Measurements from ENCODE around the gene G6PC2.
A peak's percentile ranks its signal among the peaks of the same experiment; 100 is the strongest.
"Not testable (repeated sequence)": the region's sequence is repeated elsewhere in the genome, so short reads cannot be mapped to it uniquely, and the experiment has no call there.

G6PC2 gene

DNA sequence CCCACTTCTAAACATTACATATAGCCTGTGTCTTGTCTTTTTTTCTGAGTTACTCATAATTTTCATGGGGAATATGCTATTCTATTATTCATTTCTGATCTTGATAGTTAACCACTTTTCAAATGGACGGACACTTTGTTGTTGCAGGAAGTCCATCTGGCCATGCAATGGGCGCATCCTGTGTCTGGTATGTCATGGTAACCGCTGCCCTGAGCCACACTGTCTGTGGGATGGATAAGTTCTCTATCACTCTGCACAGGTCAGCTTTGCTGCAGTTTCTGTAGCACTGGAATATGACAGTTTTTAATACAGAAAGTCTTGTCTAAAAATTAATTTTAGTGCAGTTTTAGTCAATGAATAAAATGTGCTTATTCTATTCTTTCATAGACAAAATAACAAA is 3.3 kb downstream of the G6PC2 start:
- DNase-seq (ENCODE audit: low read depth) = no peak

DNA sequence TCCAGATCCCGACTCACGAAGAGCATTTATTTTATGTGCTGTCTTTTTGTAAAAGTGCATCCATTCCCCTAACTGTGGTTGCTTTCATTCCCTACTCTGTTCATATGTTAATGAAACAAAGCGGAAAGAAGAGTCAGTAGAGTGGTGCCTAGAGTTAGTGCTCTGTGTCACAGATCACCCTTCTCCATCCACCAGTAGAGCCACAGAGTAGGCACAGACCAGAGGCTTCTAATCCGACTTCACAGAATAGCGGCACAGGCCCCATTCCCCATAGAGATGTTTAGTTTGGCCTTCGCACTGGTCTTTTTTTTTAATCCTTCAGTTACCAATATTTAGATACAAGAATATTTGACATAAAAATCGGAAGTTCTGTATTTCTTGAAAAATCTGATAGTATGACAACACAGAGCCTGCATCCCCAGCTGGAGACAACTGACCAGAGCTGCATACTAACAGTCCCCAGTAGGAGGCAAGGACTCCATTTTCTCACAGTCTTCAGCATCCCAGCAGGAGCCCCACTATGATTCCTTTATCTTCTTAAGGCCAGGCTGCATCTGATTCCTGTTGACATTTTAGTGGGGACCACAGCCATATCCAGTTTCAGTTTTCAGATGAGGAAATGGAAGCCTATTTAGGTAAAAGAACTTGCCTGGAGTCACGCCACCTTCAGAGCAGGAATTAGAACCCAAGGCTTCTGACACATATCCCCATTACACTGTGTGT is 7.0 kb downstream of the G6PC2 start:
- no peak for DNase-seq (ENCODE audit: low read depth)

DNA sequence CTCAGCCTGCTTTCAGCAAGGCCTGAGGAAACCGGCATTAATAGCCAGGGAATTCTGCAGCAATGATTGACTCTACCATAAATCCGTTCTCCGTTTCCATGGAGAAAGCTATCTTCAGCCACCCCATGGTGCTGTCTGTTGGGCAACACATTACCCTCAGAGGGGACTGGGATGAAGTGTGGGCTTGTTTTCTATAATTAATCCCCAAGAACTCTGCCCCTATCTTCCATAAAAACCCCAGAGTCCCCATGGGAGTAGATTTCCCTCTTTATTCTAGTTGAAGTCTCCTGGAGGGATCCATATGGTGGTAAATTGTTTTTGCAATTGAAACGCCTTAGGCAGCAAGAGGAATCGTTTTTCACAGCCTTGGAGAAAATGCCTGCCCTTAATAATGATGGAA is 9.2 kb downstream of the G6PC2 start:
- no peak for DNase-seq (ENCODE audit: low read depth)

DNA sequence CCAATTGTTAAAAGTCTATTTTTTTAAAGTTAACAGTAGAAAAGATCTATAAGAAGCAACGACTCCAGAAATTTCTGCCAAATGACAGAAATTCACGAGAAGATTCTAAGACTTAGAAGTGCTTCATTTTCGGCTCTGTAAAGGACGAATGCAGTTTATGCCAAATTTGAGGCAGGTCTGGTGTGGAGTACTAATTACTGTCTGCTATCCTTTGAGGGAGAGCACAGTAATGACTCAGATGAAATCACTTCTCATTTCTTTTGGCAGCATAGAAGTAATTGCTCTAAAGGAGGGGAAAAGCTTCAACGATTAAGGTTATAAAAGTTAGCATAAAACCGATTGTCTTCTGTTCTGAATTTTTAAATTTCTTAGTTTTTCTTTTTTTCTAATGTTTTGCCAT is 11.4 kb downstream of the G6PC2 start:
- DNase-seq (ENCODE audit: low read depth) = no peak

DNA sequence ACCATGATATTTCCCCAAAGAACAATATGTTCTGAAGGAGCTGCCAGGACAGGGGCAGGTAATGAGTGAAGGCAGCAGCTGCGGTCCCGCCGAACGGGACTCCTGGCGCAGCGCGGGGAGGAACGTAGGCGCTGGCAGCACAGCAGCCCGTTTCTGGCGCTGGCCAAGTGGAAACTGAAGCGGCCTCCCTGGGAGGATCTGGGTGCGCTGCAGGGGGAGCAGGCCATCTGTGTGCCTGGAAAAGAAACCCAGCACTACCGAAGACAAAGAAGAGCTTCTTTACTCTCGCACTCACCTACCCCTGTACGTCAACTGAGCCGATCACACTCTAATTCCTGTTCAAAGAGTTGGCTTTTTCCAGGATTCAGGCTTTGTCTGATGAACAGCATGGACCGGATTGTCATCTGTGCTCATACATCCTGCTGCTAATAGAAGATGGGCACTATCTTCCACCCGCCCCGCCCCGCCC is 11.8 kb downstream of the G6PC2 start:
- DNase-seq (ENCODE audit: low read depth) = no peak

DNA sequence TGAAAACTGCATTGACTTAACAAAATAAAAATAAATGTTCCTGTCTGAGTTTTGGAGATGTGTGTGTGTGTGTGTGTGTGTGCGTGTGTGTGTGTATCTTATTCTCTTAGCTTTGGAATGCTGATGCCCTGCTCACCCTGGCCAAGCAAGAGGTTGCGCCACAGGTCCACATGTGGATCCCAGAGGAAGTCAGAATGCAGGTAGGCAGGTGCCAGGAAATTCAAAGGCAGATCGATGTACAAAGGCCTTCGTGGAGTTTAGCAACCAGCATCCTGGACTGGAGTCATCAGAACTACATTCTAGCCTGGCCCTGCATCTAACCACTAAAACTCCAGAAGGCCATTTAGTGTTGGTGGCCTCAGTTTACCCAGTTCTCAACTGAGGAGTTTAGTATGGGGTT is 12.4 kb downstream of the G6PC2 start:
- DNase-seq (ENCODE audit: low read depth) = no peak

DNA sequence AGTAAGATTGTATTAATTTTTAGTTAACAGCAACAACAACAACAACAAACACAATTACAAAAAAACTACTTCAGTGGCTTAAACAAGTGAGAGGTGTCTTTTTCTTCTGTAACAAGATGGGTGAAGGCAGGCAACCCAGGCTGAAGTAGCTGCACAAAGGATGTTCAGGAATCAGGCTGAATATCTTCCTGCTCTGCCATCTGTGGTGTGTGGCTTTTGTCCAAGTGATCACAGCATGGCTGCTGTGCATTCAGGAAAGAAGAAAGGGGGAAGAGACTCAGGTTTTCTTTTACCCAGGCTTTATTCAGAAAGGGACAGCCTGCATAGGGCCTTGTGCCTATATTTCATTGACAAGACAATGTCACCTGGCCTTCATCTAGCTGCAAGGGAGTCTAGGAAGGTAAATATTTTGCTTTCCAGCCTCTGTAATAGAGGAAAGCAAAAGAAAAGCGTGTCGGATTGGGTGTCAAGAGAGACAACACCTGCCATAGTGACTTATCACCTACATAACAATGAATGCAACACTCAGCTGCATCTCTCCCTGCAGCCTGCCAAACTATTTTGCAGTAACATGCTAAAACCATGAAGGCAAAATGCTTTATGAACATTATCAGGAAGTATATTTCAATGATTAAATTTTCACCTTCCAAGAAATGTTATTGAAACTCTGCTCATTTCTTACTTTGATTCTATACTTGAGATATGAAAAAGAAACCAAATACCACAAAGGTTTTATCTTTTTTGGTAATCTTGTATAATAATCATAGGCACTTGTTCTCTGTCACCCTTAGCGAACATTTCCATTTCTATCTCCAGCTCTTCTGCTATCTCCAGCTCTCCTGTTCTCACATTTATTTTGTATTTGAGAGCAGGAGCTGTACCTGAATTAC is 14.6 kb downstream of the G6PC2 start:
- no peak for DNase-seq (ENCODE audit: low read depth)

DNA sequence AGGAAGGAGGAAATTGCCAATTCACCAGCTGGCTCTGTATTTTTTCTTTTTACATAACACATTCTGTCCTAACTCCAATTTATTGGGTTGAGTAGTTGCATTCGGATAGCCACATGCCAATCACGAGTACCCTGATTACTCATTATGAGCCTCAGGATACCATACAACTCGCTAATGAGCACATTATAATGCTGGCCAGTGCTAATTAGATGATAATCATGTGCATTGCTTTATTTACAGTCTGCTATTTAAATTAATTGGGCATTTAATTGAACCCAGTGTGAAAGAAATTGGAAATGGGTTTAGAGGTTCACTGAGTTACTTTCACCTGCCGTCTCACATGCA is 15.2 kb downstream of the G6PC2 start:
- no peak for DNase-seq (ENCODE audit: low read depth)

DNA sequence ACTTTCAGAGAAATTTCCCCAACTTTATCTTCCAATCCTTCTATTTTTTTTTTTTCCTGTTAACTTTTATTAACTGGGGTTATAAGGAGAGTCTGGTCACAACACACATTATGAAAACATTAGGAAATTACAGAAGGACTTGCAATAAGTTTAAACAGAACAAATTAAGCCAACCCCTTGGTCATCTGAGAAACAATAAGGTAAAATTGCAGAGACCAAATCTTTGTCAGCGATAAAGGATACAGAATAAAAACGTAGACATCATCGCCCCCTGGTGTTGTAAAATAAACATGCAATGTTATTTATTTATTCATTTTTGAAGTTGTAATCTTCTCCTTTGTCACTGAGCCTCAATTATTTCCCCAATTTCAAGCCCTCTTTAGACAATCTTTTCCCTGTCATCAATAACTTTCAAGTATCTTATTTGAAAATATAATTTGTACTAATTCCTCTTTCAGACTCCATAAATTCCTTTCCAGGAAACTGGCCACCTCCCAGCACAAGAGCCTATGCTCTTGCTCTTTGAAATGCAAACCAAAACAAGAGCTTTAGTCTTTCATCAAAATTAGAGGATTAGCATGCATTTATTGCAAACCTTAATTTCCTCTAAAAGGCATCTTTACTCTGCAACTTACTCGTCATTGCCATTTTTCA is 19.5 kb downstream of the G6PC2 start:
- DNase-seq (ENCODE audit: low read depth) = peak; percentile 23

DNA sequence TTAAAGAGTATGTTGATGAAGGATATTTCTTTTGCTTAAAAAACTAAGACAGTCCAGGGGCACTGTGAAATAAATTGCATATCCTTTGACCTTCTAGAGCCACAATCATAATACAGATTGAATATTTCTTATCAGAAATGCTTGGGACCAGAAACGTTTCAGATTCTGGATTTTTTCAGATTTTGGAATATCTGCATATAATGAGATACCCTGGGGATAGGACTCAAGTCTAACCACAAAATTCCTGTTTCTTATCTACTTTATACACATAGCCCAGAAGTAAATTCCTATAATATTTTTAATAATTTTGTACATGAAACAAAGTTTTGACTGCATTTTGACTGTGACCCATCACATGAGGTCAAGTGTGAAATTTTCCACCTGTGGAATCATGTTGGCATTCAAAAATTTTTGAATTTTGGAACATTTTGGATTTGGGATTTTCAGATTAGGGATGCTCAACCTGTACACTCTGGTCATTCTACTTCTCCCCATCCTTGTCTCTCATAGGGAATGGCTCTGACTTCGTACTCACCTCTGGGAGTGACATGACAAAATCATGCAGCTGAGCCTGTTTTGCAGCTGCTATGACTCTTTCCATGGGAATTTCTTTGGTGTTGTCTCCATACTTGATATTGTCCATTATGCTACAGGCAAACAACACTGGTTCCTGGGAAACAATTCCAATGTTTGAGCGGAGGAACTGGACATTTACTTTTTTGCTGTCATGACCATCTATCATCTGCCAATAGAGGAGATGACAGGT is 25.7 kb downstream of the G6PC2 start:
- DNase-seq (ENCODE audit: low read depth) = no peak

DNA sequence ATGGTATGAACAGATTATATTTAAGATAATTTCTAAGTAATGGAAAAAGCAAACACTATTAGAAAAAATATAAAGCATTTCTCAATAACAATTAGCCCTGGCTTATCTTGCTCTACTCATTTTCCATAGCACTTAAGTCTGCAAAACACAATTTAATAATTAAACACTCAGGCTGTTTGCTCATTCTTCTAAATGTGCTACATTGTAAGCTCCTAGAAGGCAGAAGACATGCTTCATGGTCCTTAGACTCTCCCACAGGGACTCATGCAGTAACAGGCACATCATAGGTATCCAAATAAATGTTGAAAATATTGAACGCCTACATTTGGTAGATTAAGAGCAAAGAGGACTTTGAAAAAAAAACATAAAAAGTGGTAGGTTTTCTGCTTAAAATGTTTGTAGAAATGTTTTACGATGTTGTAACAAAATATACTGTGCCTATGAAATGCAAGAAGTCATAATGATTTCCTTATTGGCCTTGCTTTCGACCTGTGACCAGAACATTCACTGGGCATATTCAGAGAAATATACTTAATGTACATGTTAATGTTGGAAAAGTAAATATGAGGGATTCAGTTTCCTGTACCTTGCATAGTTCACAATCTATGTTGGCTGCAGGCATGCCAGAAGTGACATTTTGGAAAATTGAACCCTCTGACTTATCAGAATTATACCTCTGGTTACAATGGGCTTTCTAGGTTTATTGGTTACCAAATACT is 27.2 kb downstream of the G6PC2 start:
- DNase-seq (ENCODE audit: low read depth) = no peak

DNA sequence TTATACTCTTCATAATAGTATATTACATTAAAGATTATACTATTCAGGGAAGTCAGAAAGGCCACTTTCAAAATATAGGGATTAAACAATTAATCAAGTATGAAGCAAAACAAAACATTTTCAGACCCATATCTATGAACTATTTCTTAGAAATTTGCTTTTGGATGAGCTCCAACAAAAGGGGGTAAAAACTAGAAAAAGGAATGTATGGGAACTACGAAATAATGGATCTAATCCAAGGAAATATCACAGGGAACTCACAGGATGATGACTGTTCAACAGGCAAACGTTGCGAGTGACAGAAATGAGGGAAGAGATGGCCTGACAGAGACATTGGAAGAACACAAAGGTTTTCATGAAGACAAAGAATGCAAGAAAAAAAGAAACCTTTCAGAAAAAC is 27.9 kb downstream of the G6PC2 start:
- DNase-seq (ENCODE audit: low read depth) = peak; percentile 10

DNA sequence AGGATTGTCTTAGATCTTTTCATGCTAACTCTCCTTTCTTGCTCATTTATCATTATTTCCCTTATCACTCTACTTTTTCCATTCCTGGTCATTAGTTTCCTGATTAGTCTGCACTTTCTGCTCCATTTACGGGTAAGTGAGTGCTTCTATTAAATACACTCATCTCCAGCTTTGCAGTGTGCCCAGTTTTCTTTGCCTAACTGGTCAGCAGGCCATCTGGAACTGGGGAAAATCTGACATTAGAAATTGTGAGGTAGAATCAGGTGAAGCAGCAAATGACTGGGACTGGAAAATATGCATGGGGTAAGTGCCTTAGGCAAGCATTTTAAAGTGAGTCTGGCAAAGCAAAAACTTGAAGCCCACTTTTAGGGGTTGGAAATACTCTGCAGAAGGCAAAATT is 29.2 kb downstream of the G6PC2 start:
- no peak for DNase-seq (ENCODE audit: low read depth)

DNA sequence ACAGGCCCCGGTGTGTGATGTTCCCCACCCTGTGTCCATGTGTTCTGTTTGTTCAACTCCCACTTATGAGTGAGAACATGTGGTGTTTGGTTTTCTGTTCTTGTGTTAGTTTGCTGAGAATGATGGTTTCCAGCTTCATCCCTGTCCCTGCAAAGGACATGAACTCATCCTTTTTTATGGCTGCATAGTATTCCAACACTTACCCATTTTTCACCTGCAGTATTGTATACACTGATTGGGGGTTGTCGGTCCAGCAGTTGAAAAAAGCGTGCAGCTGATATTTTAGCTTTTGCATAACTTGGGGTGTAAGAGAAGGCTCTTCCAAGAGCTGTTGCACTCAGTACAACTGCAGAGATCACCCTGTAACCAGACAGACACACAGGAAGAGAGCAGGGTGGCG is 31.1 kb downstream of the G6PC2 start:
- not testable (repeated sequence) for DNase-seq (ENCODE audit: low read depth)

DNA sequence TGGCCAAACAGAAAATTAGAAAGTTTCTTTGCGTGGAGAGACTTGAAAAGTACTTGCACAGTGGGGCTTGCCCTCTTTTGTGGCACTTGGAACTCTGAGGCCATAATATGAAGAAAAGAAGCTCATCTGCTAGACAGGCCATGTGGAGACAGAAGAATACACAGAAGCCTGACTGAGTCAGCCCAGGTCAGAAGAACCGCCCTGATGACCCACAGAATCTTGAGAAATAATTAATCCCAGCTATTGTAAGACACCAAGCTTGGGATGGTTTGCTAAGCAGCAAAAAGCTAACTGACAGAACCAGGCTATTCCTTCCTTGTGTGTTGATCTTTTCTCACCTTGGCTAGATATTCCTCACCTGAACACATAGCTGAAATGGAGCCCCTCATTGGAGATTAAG is 33.7 kb downstream of the G6PC2 start:
- peak; percentile 70 for DNase-seq (ENCODE audit: low read depth)

DNA sequence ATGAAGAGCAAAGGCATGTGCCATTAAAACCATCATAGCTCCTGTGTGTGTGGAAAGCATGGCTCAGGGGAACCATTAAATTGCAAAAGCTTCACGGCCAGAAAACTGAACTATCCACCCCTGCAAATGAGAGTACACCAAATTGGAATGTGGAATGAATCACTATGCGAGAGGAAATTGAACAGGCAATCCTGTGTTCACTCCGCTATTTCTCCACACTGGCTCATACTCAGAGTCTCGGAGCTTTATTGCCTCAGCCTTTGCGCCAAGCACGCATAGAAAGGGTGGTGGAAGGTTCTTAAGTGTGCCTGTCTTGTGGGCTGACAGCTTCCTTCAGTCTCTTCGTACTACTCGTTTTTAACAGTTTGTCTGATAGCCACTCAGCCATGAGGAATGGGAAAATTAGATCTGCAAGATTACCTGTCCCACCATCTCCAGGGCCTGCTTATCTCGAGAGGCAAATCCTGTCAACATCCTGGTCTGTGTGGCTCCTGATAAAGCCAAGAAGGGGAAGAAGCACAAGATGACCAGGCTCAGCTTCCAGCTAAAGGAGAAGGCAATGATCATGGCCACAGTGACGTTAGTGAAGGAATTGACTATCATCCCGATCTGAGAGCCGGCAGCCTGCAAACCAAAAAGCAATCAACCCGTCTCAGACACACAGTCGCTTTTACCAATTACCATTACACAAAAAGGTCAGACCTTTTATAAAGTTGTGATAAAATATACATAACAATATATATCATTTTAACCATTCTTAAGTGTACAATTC is 34.9 kb downstream of the G6PC2 start:
- peak; percentile 87 for DNase-seq (ENCODE audit: low read depth)

DNA sequence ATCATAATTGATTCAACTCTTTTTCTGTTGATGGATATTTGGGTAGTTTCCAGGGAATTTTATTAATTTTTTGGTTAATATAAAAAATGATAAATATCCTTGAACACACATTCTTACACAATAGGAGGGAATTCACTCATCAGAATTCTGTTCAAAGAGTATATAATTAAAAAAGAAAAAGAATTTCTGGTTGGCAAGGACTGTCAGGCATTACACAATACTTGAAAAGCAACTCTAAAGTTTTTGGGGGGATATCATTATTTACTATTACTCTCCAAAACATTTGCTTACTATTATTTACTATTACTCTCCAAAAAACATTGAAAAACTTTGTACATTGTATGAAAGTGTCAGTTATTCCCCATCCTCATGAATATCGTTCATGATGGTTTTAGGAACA is 38.0 kb downstream of the G6PC2 start:
- no peak for DNase-seq (ENCODE audit: low read depth)

DNA sequence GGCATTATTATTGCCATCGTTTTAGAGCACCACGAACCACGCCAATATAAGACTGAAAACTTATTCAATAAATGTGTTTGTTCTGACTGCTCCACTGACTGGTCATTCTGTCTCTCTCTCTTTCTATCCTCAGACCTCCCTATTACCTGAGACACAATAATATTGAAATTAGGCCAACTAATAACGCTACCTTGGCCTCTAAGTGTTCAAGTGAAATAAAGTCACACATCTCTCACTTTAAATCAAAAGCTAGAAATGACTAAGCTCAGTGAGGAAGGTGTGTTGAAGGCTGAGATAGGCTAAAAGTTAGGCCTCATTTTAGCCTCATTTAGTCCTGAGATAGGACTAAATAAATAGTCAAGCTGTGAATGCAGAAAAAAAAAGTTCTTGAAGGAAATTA is 38.8 kb downstream of the G6PC2 start:
- DNase-seq (ENCODE audit: low read depth) = no peak

DNA sequence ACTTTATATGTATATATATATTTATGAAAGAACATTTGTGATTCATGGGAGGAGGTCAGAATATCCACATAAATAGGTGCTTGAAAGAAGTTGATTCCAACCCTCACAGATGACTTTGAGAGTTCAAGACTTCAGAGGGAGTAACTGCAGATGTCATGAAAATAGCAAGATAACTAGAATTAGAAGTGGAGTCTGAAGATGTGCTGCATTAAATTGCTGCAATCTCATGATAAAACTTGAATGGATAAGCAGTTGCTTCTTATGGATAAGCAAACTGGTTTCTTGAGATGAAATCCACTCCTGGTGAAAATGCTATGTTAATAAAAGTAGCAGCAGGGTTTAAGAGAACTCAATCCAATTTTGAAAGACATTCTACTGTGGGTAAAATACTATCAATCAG is 40.2 kb downstream of the G6PC2 start:
- no peak for DNase-seq (ENCODE audit: low read depth)

DNA sequence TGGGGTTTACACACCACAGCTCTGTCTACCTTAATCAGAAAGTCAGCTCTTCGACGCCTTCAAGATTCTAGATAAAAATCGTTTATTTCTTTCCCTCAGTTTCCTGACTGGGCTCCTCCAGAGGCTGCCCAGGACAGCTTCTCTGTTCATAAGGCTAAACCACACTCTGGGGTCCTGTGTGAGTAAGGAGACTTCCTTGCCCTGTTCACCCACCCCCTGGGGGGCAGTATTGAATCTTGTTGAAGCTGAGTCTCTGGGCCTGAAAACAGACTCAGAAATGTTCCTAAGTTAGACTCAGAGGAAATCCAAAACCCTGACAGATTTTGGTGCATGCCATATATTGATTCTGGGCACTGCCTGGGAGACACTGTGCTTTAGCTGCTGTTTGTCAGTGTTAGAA is 43.0 kb downstream of the G6PC2 start:
- no peak for DNase-seq (ENCODE audit: low read depth)

DNA sequence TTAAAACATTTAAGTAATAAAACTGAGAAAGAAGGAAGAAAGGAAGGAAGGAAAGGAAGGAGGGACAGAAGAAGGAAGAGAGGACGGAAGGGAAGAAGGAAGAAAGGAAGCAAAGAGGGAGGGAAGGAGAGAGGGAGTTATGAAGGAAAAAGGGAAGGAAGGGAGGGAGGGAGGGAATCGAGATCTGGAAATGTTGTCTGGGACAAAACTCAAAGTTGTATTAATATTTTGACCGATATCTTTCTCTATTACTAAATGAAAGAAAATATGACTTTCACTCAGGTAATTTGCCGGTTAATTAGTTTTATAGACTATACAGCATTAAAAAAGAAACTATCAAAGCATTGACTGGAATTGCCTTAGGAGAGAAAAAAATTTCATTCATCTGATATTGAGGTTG is 44.4 kb downstream of the G6PC2 start:
- DNase-seq (ENCODE audit: low read depth) = no peak
